ENCODE results near the gene FUBP1. TPM values are rescaled to one million over a fixed set of nuclear protein-coding genes. Genes with fewer than 3 reads are reported as not detected.
A peak's percentile ranks its signal among the peaks of the same experiment; 100 is the strongest.
"Not testable (repeated sequence)": the region's sequence is repeated elsewhere in the genome, so short reads cannot be mapped to it uniquely, and the experiment has no call there.

Gene FUBP1
- total and polyA plus RNA-seq, 8 donors = 21.7 to 81.5 (median 47.6) TPM

- no peak for TF ChIP-seq CTCF (IDR thresholded peaks at IDR 0.05)
- FAIRE-seq (no peak), ATAC-seq (no peak), DNase-seq (no peak)
- Histone ChIP-seq H3K4me3 (peak overlapping the region; percentile 18 to 52 (median 43)), H3K9me3 (no peaks in the 10 kb centered on the region), H3K4me1 (peaks cover 9 to 27% (median 23%) of the 10 kb centered on the region in 3 donors), H3K36me3 (no peaks in the 10 kb centered on the region), H3K27me3 (no peaks in the 10 kb centered on the region), H3K27ac (peak overlapping the region; percentile 74 to 97 (median 86))
- intact Hi-C loops (cut with DNase I) = no loop called here
- 1 to 2% methylated on average over 1 of the region's 1 CpG for WGBS, 2 donors
Measured at GRCh38 chr1:78005448-78005722, 26.5 kb upstream of the FUBP1 start.

GRCh38 chr1:78004719-78005447 is 26.0 kb upstream of the FUBP1 start, which contains the start of gene DNAJB4:
TSS of gene DNAJB4 (plus strand) at chr1:78004939. CDS start at chr1:78005111, 172 bp downstream.
- Histone ChIP-seq H3K27ac (peak within 1 kb of the TSS; percentile 74 to 97 (median 86)), H3K9me3 (no peaks in the 10 kb centered on the region), H3K36me3 (no peaks in the 10 kb centered on the region), H3K27me3 (no peaks in the 10 kb centered on the region), H3K4me3 (peak within 1 kb of the TSS; percentile 18 to 52 (median 43)), H3K4me1 (peaks cover 9 to 25% (median 24%) of the 10 kb centered on the region in 3 donors)
- TF ChIP-seq CTCF (IDR thresholded peaks at IDR 0.05) = no peak
- peak; percentile 91 for FAIRE-seq
- WGBS, 2 donors = 0% methylated on average over 12 of the region's 12 CpGs
- DNase-seq = peak in 4 of 6 donors; percentile 30 to 90 (median 73)
- ATAC-seq = peak; percentile 85 to 97 (median 92)
- intact Hi-C loops (cut with DNase I) = no loop called here

DNA sequence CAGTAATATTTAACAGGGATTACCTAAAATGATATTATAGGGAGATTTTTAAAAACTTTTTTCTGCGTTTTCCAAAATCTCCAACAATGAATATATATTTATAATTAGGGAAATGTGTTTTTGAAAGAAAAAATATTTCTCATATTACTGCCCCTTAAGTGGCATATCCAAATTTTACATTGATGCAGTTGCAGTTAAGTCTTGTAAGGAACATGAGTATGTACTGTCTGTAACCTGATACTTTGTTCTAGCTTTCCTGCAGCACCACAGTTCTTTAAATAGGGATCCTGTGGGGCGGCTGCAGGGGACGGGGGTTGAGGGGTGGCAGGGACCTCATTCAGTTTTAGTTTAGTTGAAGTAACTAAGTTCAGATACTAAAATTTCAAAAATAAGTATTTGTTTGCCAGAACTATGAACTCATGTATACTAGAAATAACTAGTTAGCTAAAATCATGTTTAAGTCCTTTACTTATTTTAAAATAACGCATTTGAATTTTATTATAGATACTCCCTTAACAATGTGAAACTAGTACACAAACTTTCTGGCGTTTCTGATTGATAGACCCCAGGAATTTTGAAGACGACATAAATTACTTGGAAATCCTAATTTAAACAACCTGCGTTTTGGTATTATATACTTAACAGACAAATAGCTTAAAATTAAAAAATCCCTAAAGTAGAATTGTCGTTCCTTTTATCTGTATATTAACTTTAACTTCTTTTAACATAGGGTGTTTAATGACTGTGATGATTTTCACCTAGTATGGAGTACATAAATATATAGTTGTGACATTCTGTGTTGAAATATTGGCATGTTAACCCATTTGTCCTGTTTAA is 25.2 kb upstream of the FUBP1 start:
- TF ChIP-seq CTCF (IDR thresholded peaks at IDR 0.05) = no peak
- ATAC-seq (peak; percentile 39 to 60 (median 53)), DNase-seq (no peak), FAIRE-seq (peak; percentile 54)
- Histone ChIP-seq H3K4me1 (peaks cover 10 to 26% (median 23%) of the 10 kb centered on the region in 3 donors), H3K27ac (peak overlapping the region; percentile 74 to 97 (median 86)), H3K27me3 (no peaks in the 10 kb centered on the region), H3K36me3 (no peaks in the 10 kb centered on the region), H3K9me3 (no peaks in the 10 kb centered on the region), H3K4me3 (peak overlapping the region in 3 of 4 donors; percentile 35 to 52 (median 51))
- 3 to 5% methylated on average over 8 of the region's 8 CpGs for WGBS, 2 donors
- intact Hi-C loops (cut with DNase I) = no loop called here

- peak; percentile 63 for FAIRE-seq
- peaks cover 6 to 26% (median 23%) of the 10 kb centered on the region in 3 donors for H3K4me1 ChIP-seq
- ATAC-seq = no peak
- peak overlapping the region in 3 of 4 donors; percentile 75 to 97 (median 97) for H3K27ac ChIP-seq
- WGBS, 2 donors = 11 to 12% methylated on average over 3 of the region's 3 CpGs
- no peak for TF ChIP-seq CTCF (IDR thresholded peaks at IDR 0.05)
- peak overlapping the region in 2 of 4 donors; percentile 1 to 4 for H3K4me3 ChIP-seq
- DNase-seq = no peak
- H3K27me3 ChIP-seq = no peaks in the 10 kb centered on the region
- H3K36me3 ChIP-seq = no peaks in the 10 kb centered on the region
- no peaks in the 10 kb centered on the region for H3K9me3 ChIP-seq
- intact Hi-C loops (cut with DNase I) = no loop called here
Measured at GRCh38 chr1:78003070-78003746, 24.3 kb upstream of the FUBP1 start.

DNA sequence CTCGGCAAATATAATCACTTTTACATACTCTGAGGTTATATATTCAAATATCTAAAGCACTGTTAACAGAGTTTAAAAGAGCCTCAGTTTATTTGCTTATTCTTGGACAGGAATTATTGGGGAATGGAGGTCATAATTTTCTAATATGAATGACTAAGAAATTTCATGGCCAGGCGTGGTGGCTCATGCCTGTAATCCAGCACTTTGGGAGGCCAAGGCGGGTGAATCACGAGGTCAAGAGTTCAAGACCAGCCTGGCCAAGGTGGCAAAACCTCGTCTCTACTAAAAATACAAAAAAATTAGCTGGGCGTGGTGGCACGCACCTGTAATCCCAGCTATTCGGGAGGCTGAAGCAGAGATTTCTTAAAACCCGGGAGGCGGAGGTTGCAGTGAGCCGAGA is 21.7 kb upstream of the FUBP1 start:
- intact Hi-C loops (cut with DNase I) = not testable (repeated sequence)
- H3K4me1 ChIP-seq = peaks cover 6 to 34% (median 23%) of the 10 kb centered on the region in 3 donors

More for the DNA sequence above, 21.7 kb upstream of the FUBP1 start:
- H3K9me3 ChIP-seq, ATAC-seq, FAIRE-seq, H3K27me3 ChIP-seq, DNase-seq, H3K4me3 ChIP-seq, H3K36me3 ChIP-seq, H3K27ac ChIP-seq: not testable (repeated sequence)
- 91 to 94% methylated on average over 11 of the region's 11 CpGs for WGBS, 2 donors
